GM12874 (cell line): ENCODE results near the gene PCNX1.

ENCODE experiments used
- TF ChIP-seq, protein P1 (sequence below): IDR thresholded peaks from 2 replicates; pipeline ENCODE4 v1.5.1; 2011; ENCODE audit warnings: low read depth, mild to moderate bottlenecking, control low read depth, low read length, moderate library complexity; ENCODE audit not compliant: insufficient read depth

PCNX1 gene

DNA sequence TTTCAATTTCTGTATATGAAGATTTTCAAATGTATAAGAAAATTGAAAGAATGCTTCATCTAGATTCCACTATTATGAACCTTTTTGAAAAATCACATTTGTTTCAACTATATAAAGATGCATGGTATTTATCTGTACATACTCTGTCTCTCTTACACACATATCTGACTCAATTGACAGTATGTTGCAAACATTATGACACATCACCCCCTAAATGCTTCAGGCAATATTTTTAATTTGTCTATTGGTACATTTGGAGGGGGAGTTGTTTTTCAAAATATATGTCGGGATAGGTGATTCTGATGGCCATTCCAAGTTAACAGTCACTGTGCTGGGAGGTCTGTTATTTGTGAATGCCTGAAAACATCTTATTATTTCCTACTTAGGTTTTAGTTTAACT is 14.4 kb downstream of the PCNX1 start:
- TF ChIP-seq, protein P1, sequence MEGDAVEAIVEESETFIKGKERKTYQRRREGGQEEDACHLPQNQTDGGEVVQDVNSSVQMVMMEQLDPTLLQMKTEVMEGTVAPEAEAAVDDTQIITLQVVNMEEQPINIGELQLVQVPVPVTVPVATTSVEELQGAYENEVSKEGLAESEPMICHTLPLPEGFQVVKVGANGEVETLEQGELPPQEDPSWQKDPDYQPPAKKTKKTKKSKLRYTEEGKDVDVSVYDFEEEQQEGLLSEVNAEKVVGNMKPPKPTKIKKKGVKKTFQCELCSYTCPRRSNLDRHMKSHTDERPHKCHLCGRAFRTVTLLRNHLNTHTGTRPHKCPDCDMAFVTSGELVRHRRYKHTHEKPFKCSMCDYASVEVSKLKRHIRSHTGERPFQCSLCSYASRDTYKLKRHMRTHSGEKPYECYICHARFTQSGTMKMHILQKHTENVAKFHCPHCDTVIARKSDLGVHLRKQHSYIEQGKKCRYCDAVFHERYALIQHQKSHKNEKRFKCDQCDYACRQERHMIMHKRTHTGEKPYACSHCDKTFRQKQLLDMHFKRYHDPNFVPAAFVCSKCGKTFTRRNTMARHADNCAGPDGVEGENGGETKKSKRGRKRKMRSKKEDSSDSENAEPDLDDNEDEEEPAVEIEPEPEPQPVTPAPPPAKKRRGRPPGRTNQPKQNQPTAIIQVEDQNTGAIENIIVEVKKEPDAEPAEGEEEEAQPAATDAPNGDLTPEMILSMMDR, result no peak

DNA sequence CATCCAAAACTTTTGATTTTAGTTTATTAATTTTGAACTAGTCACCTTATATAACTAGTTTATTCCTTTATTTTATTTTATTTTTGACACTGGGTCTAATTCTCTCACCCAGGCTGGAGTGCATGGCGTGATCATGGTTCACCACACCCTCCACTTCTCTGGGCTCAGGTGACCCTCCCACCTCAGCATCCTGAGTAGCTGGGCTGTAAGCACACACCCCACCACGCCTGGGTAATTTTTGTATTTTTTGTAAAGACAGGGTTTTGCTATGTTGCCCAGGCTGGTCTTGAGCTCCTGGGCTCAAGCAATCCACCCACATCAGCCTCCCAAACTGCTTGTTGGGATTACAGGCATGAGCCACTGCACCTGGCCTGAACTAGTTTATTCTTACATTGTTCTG is 17.3 kb downstream of the PCNX1 start:
- TF ChIP-seq, protein P1, result no peak

DNA sequence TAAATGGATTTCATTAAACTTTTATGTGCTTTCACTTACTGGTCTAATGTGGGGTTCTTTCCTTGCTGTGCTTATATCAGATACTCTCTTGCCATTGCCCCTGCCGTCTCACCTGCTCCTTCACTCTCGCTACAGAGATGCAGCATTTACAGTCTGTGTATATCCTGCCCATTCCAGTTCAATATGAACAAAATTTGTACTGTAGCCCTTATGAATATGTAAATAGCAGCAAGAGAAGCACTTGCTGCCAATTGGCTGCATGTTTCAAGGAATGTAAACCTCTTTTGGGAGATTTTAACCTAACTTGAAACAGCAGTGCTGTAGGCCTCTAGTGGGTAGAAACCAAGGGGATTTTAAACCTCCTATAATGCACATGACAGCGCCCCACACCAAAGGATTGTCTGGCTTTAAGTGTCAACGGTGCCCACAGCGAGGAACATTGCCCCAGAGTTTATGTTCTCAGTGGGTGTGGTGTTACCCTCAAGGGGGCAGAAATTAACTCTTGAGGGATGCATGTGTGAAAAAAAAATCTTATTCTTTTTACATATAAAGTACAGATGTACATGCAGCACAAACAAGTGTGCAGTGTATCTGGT is 19.1 kb downstream of the PCNX1 start:
- TF ChIP-seq, protein P1, result no peak

DNA sequence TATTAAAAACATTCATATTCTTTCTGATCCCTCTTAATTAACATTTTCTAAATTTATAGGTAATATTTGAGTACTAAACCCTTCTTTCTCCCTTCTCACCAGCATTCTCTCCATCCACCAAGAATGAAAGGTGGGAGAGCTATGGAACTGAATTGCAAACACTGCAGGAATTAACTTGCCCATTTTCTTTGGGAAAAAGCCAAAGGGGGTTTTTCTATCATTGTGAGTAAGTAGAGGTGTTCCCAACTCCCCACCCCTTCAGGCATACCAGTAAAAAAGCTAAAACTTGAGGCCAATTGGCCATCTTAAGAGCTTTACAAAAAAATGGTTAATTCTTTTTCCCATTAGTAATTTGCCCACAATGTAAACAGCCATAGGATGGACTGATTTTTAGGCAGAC is 23.7 kb downstream of the PCNX1 start:
- TF ChIP-seq, protein P1, result no peak

DNA sequence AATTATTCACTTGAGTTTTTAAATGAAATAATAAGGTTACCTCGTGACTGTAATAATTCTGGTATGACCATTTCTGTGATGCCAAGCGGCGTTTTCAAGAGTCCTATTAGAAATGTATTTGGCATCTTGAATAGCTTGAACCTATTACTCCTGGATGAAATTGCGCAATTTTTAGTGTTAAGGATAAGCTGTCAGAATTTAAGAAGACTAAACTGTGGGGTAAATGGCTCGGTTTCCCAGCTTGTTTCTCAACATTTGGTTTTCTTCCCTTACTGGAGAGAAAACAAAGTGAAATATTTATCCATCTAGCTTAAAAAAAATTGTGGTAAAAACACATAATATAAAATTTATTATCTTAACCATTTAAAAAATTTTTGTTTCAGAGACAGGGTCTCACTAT is 26.8 kb downstream of the PCNX1 start:
- TF ChIP-seq, protein P1, result no peak

DNA sequence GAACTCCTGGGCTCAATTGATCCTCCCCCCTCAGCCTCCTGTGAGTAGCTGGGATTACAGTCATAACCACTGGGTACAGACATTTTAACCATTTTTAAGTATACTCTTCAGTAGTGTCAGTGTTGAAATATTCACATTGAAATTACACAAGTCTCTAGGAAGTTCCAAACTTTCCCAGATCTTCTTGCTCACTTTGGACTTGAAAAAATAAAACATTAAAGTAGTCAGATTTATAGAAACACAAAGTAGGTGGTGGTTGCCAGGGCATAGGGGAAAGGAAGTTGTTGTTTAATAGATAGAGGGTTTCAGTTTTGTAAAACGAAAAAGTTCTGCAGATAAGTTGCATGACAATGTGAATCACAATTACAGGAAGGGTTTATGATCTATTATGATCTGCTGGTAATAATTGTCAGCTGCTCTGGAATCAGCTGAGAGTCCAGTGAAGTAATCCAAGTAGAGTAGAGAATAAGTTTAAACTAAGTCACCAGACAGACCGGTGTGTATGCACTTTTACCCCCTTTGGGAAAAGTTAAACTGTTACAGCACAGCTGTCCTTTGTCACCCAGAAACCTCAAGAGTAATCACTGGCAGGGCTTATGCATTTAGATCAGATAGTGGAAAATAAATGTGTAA is 27.4 kb downstream of the PCNX1 start:
- TF ChIP-seq, protein P1, result no peak

DNA sequence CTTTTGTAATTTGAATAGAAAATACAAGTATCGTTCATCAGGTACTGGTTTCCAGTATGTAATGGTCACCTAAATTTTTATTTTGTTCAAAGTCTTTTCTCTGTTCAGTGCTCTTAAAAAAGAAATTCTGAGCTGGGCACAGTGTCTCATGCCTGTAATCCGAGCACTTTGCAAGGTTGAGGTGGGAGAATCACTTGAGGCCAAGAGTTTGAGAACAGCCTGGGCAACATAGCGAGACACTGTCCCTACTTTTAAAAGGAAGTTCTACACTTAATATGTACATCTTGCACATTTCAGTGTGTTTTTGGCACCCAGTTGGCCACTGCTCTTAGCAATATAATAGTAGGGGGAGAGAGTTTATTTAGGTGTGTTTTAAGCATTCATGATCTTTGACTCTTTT is 27.9 kb downstream of the PCNX1 start:
- TF ChIP-seq, protein P1, result no peak
